IMR-90 (cell line): Measurements from ENCODE around the gene FGGY. TPM values are rescaled to one million over a fixed set of nuclear protein-coding genes. Genes with fewer than 3 reads are reported as not detected.

ENCODE experiments used
- ATAC-seq: fragments of 200-7000 bp; cut with Tn5 transposase; 2 replicates; pipeline ENCODE4 v1.9.1; 2020; ENCODE audit warnings: low read depth, mild to moderate bottlenecking, moderate library complexity
- BruUV-seq: library from RNA; stranded (reverse); fragments of 400-500 nt; replicated peaks from 2 replicates; lab custom pipeline; 2021; lab: Mats Ljungman, UMichigan
- CTCF ChIA-PET: fragments of 300-600 bp; formaldehyde crosslinking; extraction: SDS; loops from one replicate; lab custom pipeline; 2021; ENCODE audit warnings: antibody characterized with exemption; lab: Yijun Ruan, JAX
- POLR2A ChIA-PET: fragments of 300-600 bp; sonication (Branson Sonifier 250); formaldehyde crosslinking; loops from one replicate; lab custom pipeline; 2022; ENCODE audit warnings: antibody characterized with exemption; ENCODE audit not compliant: unreplicated experiment; lab: Charles Lee
- DNase-seq: peaks from one replicate; pipeline ENCODE4 v3.0.0; 2013
- H2AFZ ChIP-seq: replicated peaks from 2 replicates; pipeline ENCODE3; 2013; ENCODE audit warnings: low read length, mild to moderate bottlenecking; ENCODE audit not compliant: poor library complexity
- H2AK5ac ChIP-seq: 2 replicates; pipeline ENCODE4 v1.6.1; 2013; ENCODE audit warnings: low read depth, low read length, inconsistent platforms
- H2AK9ac ChIP-seq: replicated peaks from 2 replicates; pipeline ENCODE3; 2013; ENCODE audit warnings: mild to moderate bottlenecking, low read depth, low read length, moderate library complexity; ENCODE audit not compliant: poor library complexity
- H2BK120ac ChIP-seq: 2 replicates; pipeline ENCODE4 v1.6.1; 2013; ENCODE audit warnings: low read depth, low read length, inconsistent platforms
- H2BK15ac ChIP-seq: 3 replicates; pipeline ENCODE4 v1.6.1; 2013; ENCODE audit warnings: low read depth, low read length, inconsistent platforms
- H2BK20ac ChIP-seq: 2 replicates; pipeline ENCODE4 v1.6.1; 2013; ENCODE audit warnings: low read depth, mild to moderate bottlenecking, inconsistent platforms, low read length, moderate library complexity
- H2BK5ac ChIP-seq: 2 replicates; pipeline ENCODE4 v1.6.1; 2013; ENCODE audit warnings: mild to moderate bottlenecking, low read depth, low read length, inconsistent platforms; ENCODE audit not compliant: poor library complexity, severe bottlenecking
- H3K14ac ChIP-seq: replicated peaks from 2 replicates; pipeline ENCODE4 v1.6.1; 2013; ENCODE audit warnings: low read depth, low read length, inconsistent platforms
- H3K18ac ChIP-seq: 2 replicates; pipeline ENCODE4 v1.6.1; 2013; ENCODE audit warnings: low read depth, low read length, control low read depth
- H3K23ac ChIP-seq: 2 replicates; pipeline ENCODE4 v1.6.1; 2013; ENCODE audit warnings: low read depth, low read length, inconsistent platforms
- H3K27ac ChIP-seq: 2 replicates; pipeline ENCODE4 v1.5.1; 2013; ENCODE audit warnings: mild to moderate bottlenecking, control low read depth, low read length; ENCODE audit not compliant: insufficient read depth
- H3K27me3 ChIP-seq: 2 replicates; pipeline ENCODE4 v1.6.1; 2013; ENCODE audit warnings: low read length; ENCODE audit not compliant: control insufficient read depth, insufficient read depth
- H3K36me3 ChIP-seq: 2 replicates; pipeline ENCODE4 v1.6.1; 2013; ENCODE audit warnings: low read length, mixed read lengths; ENCODE audit not compliant: control insufficient read depth, insufficient read depth
- H3K4ac ChIP-seq: 2 replicates; pipeline ENCODE4 v1.6.1; 2013; ENCODE audit warnings: low read depth, low read length, inconsistent platforms
- H3K4me1 ChIP-seq: 2 replicates; pipeline ENCODE4 v1.6.1; 2013; ENCODE audit warnings: low read length, mixed read lengths; ENCODE audit not compliant: control insufficient read depth, insufficient read depth
- H3K4me2 ChIP-seq: 2 replicates; pipeline ENCODE4 v1.6.1; 2013; ENCODE audit warnings: low read depth, mild to moderate bottlenecking, control low read depth, low read length, moderate library complexity
- H3K4me3 ChIP-seq: 2 replicates; pipeline ENCODE4 v1.5.1; 2013; ENCODE audit warnings: low read depth, mild to moderate bottlenecking, control low read depth, low read length, moderate library complexity; ENCODE audit not compliant: insufficient read depth
- H3K56ac ChIP-seq: 2 replicates; pipeline ENCODE4 v1.6.1; 2013; ENCODE audit warnings: low read length, inconsistent platforms; ENCODE audit not compliant: insufficient read depth; ENCODE audit errors: extremely low read depth
- H3K79me1 ChIP-seq, 2 experiments: 2 replicates each; pipeline ENCODE4 v1.6.1; 2013; ENCODE audit warnings: low read length in 2 of 2, inconsistent platforms in 1 of 2, low read depth in 1 of 2
- H3K9ac ChIP-seq: 2 replicates; pipeline ENCODE4 v1.6.1; 2013; ENCODE audit warnings: low read depth, low read length, control low read depth
- H3K9me1 ChIP-seq: 2 replicates; pipeline ENCODE4 v1.6.1; 2013; ENCODE audit warnings: low read length, inconsistent platforms; ENCODE audit not compliant: insufficient read depth
- H3K9me3 ChIP-seq: 2 replicates; pipeline ENCODE4 v1.6.1; 2013; ENCODE audit warnings: low read length; ENCODE audit not compliant: control insufficient read depth, insufficient read depth
- H4K20me1 ChIP-seq: 2 replicates; pipeline ENCODE4 v1.6.1; 2013; ENCODE audit warnings: low read length, inconsistent platforms; ENCODE audit not compliant: insufficient read depth
- H4K5ac ChIP-seq: 2 replicates; pipeline ENCODE4 v1.6.1; 2013; ENCODE audit warnings: mild to moderate bottlenecking, low read depth, low read length, control low read depth
- H4K8ac ChIP-seq, 2 experiments: 2 replicates each; pipeline ENCODE4 v1.6.1; 2013; ENCODE audit warnings: low read depth in 2 of 2, low read length in 2 of 2, control low read depth in 1 of 2, inconsistent platforms in 1 of 2
- H4K91ac ChIP-seq: 2 replicates; pipeline ENCODE4 v1.6.1; 2013; ENCODE audit warnings: low read depth, low read length, inconsistent platforms; ENCODE audit not compliant: insufficient read depth
- BHLHE40 ChIP-seq: fragments of 150-350 bp; IDR thresholded peaks from 2 replicates; pipeline ENCODE4 v1.6.1; 2016; ENCODE audit warnings: mild to moderate bottlenecking, low read depth, low read length
- CEBPB ChIP-seq: IDR thresholded peaks from 2 replicates; pipeline ENCODE4 v1.6.1; 2012; ENCODE audit warnings: low read depth, low read length, improper control_type of control experiment
- CHD1 ChIP-seq: IDR thresholded peaks from 2 replicates; pipeline ENCODE4 v1.6.1; 2012; ENCODE audit warnings: low read depth, low read length, improper control_type of control experiment
- MAFK ChIP-seq: IDR thresholded peaks from 2 replicates; pipeline ENCODE4 v1.6.1; 2012; ENCODE audit warnings: low read depth, low read length, improper control_type of control experiment
- MXI1 ChIP-seq: IDR thresholded peaks from 2 replicates; pipeline ENCODE4 v1.6.1; 2012; ENCODE audit warnings: low read depth, mild to moderate bottlenecking, low read length, moderate library complexity, borderline replicate concordance
- NFE2L2 ChIP-seq: fragments of 150-350 bp; IDR thresholded peaks from 2 replicates; pipeline ENCODE4 v1.6.1; 2016; ENCODE audit warnings: low read depth, mild to moderate bottlenecking, low read length
- POLR2A ChIP-seq: IDR thresholded peaks from 2 replicates; pipeline ENCODE4 v1.6.1; 2012; ENCODE audit warnings: mild to moderate bottlenecking, low read depth, low read length
- RAD21 ChIP-seq: IDR thresholded peaks from 2 replicates; pipeline ENCODE4 v1.6.1; 2012; ENCODE audit warnings: low read length, improper control_type of control experiment
- WGBS, 2 experiments: methylation state at CpG; one replicate each; pipeline versions ENCODE4 v1.1.5 to v1.1.7; 2013; ENCODE audit warnings: missing lambda C conversion rate in 2 of 2; ENCODE audit not compliant: insufficient read length in 1 of 2; ENCODE audit errors: extremely low coverage in 2 of 2; 5-methylcytosine and 5-hydroxymethylcytosine counted together
- dilution Hi-C: fragments of 300-500 bp; cut with HindIII; formaldehyde crosslinking; loops from one replicate; pipeline ENCODE4 v1.14.3; 2018; ENCODE audit warnings: low sequenced_read_pairs; ENCODE audit not compliant: unreplicated experiment
- in situ Hi-C: fragments of 300-500 bp; cut with MboI; formaldehyde crosslinking; loops from 3 replicates; pipeline ENCODE4 v1.14.3; 2019; ENCODE audit warnings: low sequenced_read_pairs, inconsistent platforms, mixed read lengths
- intact Hi-C: fragments of 100-400 bp; cut with micrococcal nuclease; formaldehyde crosslinking; loops from 2 replicates; pipeline ENCODE4 v1.10.0; 2022
- polyA plus RNA-seq, 3 experiments: library from polyadenylated mRNA; depleted of rRNA; stranded (reverse); fragments of >200 nt; gene quantifications; 2 replicates each; pipeline ENCODE4 v1.2.3, GENCODE V29; 2012; ENCODE audit warnings: low replicate concordance in 1 of 3
- total RNA-seq: library from RNA; depleted of rRNA; stranded (reverse); fragments of >200 nt; gene quantifications from 2 replicates; pipeline ENCODE4 v1.2.3, GENCODE V29; 2012
- TF ChIP-seq, protein P1 (sequence below): fragments of 150-350 bp; IDR thresholded peaks from 2 replicates; pipeline ENCODE4 v1.6.1; 2017; ENCODE audit warnings: mild to moderate bottlenecking, antibody characterized with exemption, low read length, low read depth
- TF ChIP-seq, protein P2 (sequence below): conservative IDR thresholded peaks from 2 replicates; pipeline ENCODE4 v1.5.1; 2012; ENCODE audit warnings: mild to moderate bottlenecking, low read depth, low read length, improper control_type of control experiment
- TF ChIP-seq, protein P3 (sequence below): fragments of 150-350 bp; IDR thresholded peaks from 2 replicates; pipeline ENCODE4 v1.6.1; 2016; ENCODE audit warnings: low read depth, mild to moderate bottlenecking, low read length, moderate library complexity, borderline replicate concordance

FGGY gene
- total and polyA plus RNA-seq, 2 of the 4 experiments (the other 2 are of a cell fraction): 5.6 to 14.0 TPM

DNA sequence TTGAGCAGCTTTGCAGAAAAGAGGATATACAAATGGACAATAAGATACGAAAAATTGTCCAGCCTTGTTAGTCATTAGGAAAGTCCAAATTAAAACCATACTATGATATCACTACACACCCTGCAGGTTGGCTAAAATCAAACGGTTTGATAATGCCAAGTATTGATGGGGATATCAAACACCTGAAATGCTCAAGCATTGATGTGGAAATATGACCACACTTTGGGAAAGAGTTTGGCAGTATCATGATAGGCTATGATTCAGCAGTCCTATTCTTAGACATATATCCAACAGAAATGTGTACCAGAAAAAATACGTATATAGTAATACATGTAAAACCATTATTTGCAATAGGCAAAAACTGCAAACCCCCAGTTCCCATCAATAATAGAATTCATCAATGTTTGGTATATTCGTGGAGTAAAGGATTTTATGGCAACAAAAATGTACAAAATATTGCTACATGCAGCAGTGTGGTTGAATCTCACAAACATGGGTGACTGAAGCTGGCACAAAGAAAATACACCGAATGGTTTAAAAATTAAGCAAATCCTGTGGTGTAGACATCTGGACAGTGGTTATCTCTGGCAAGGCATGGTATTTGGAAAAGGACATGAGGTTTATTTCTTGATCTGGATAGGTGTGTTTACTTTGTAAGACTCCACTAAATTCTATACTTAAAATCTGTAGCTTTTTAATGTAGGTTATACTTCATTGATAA, 243.2 kb downstream of the FGGY start:
- dilution Hi-C loops: no loop called here
- ChIA-PET POLR2A (no interaction called here), CTCF (no interaction called here)

More for the DNA sequence above, 243.2 kb downstream of the FGGY start:
- Histone ChIP-seq H3K4ac (no peak overlapping the region), H3K79me1 (no peaks in the 10 kb centered on the region), H3K4me1 (no peaks in the 10 kb centered on the region), H3K4me3 (no peak overlapping the region), H4K8ac (no peak overlapping the region), H3K9me1 (no peaks in the 10 kb centered on the region; the same call in 1 of the 2 replicates), H2BK15ac (no peak overlapping the region), H2BK120ac (no peak overlapping the region), H3K14ac (no peak overlapping the region), H2AK9ac (no peak overlapping the region), H2BK20ac (no peak overlapping the region), H2AK5ac (no peak overlapping the region), H3K9ac (no peak overlapping the region), H3K56ac (no peak overlapping the region), H2BK5ac (no peak overlapping the region), H4K5ac (no peak overlapping the region), H2AFZ (no peak overlapping the region), H4K91ac (no peak overlapping the region), H3K36me3 (no peaks in the 10 kb centered on the region), H3K27me3 (no peaks in the 10 kb centered on the region), H3K23ac (no peak overlapping the region), H3K4me2 (no peak overlapping the region), H3K18ac (no peak overlapping the region), H3K27ac (no peak overlapping the region), H4K20me1 (no peaks in the 10 kb centered on the region), H3K9me3 (no peaks in the 10 kb centered on the region)
- DNase-seq (no peak), ATAC-seq (no peak)
- TF ChIP-seq MXI1 (no peak), BHLHE40 (no peak), POLR2A (no peak), NFE2L2 (no peak), RAD21 (no peak), CEBPB (no peak), CHD1 (no peak), MAFK (no peak)
- TF ChIP-seq, protein P1, sequence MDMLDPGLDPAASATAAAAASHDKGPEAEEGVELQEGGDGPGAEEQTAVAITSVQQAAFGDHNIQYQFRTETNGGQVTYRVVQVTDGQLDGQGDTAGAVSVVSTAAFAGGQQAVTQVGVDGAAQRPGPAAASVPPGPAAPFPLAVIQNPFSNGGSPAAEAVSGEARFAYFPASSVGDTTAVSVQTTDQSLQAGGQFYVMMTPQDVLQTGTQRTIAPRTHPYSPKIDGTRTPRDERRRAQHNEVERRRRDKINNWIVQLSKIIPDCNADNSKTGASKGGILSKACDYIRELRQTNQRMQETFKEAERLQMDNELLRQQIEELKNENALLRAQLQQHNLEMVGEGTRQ: no peak
- TF ChIP-seq, protein P2, sequence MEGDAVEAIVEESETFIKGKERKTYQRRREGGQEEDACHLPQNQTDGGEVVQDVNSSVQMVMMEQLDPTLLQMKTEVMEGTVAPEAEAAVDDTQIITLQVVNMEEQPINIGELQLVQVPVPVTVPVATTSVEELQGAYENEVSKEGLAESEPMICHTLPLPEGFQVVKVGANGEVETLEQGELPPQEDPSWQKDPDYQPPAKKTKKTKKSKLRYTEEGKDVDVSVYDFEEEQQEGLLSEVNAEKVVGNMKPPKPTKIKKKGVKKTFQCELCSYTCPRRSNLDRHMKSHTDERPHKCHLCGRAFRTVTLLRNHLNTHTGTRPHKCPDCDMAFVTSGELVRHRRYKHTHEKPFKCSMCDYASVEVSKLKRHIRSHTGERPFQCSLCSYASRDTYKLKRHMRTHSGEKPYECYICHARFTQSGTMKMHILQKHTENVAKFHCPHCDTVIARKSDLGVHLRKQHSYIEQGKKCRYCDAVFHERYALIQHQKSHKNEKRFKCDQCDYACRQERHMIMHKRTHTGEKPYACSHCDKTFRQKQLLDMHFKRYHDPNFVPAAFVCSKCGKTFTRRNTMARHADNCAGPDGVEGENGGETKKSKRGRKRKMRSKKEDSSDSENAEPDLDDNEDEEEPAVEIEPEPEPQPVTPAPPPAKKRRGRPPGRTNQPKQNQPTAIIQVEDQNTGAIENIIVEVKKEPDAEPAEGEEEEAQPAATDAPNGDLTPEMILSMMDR: no peak
- TF ChIP-seq, protein P3, sequence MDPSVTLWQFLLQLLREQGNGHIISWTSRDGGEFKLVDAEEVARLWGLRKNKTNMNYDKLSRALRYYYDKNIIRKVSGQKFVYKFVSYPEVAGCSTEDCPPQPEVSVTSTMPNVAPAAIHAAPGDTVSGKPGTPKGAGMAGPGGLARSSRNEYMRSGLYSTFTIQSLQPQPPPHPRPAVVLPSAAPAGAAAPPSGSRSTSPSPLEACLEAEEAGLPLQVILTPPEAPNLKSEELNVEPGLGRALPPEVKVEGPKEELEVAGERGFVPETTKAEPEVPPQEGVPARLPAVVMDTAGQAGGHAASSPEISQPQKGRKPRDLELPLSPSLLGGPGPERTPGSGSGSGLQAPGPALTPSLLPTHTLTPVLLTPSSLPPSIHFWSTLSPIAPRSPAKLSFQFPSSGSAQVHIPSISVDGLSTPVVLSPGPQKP: no peak
- intact Hi-C loops: no loop called here
- in situ Hi-C loops: no loop called here
- WGBS, 2 experiments: no CpG with 5 or more reads among the region's 5 CpGs
- BruUV-seq: no TSS peak
